GM12873 (cell line): ENCODE data around the gene YLPM1.

Experiments used
- CTCF ChIP-seq: IDR thresholded peaks from 2 replicates; pipeline ENCODE4 v1.5.1; 2012; ENCODE audit warnings: low read depth, mild to moderate bottlenecking, moderate library complexity, low read length, control low read depth; ENCODE audit not compliant: insufficient read depth; ENCODE audit errors: missing control alignments

The YLPM1 gene

GRCh38 chr14:74846968-74847665 is 84.0 kb downstream of the YLPM1 start:
- no peak for TF ChIP-seq CTCF

GRCh38 chr14:74848768-74849167 is 85.7 kb downstream of the YLPM1 start:
- TF ChIP-seq CTCF, result no peak

GRCh38 chr14:74852922-74853530 is 89.9 kb downstream of the YLPM1 start:
- TF ChIP-seq CTCF, result no peak

GRCh38 chr14:74853581-74853980 is 90.5 kb downstream of the YLPM1 start:
- no peak for TF ChIP-seq CTCF

- TF ChIP-seq CTCF, result no peak
Measured at GRCh38 chr14:74855021-74855420, 91.9 kb downstream of the YLPM1 start.

GRCh38 chr14:74855945-74856344 is 92.8 kb downstream of the YLPM1 start:
- TF ChIP-seq CTCF, result no peak

GRCh38 chr14:74856366-74856765 is 93.2 kb downstream of the YLPM1 start:
- TF ChIP-seq CTCF, result no peak
